ENCODE measurements around the gene FAU.

FAU gene

DNA sequence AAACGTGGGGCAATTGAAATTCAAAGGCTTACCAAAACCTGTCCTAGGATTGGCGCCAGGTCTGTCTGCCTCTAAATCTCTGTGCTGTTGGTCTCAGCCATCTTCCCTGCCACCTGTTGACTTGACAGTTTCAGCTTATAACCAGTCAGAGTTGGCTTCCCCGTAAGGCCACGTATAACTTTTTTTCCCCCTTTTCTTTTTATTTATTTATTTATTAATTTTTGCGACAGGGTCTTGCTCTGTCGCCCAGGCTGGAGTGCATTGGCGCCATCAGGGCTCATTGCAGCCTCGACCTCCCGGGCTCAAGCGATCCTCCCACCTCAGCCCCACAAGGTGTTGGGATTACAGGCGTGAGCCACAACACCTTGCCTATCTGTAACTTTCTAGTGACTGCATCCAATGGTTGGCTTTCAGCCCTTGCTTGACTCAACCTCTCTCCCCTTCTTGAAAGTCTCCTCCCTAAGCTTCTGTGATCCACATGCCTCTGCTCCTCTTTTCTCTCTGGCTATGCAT is 13.8 kb upstream of the FAU start:
- DNase-seq (ENCODE audit: low read depth) = no peak

DNA sequence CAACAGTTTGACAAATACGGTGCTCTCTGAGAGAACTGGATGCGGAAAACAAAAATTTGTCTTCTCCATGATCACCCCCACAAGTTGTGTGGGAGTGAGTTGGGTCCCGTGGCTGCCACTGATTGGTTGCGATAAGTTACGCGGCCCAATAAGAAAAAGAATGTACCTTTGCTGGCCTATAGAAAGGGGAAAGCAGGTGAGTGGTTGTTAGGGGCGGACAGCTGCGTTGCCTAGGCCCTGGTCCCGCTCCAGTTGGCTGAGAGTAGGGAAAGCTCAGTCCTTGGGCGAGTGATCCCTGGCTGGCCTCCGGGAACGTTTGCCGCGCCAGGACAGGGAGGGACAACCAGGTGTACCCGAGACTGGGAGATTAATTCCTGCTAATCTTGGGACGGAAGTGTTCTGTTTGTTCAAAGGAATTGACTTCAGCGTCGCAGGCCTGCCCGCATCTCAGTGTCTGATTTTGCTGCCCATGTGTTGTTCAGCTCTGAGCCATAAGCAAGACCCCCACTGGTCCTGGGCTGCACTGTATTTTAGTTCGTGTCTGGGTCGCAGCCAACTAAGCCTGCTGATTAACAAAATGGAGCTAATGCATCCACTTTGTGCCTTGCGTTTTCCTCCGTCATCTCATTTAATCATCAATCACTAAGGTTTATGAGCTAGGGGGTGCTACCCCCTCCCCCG is 13.2 kb upstream of the FAU start:
- peak; percentile 90 for DNase-seq (ENCODE audit: low read depth)

DNA sequence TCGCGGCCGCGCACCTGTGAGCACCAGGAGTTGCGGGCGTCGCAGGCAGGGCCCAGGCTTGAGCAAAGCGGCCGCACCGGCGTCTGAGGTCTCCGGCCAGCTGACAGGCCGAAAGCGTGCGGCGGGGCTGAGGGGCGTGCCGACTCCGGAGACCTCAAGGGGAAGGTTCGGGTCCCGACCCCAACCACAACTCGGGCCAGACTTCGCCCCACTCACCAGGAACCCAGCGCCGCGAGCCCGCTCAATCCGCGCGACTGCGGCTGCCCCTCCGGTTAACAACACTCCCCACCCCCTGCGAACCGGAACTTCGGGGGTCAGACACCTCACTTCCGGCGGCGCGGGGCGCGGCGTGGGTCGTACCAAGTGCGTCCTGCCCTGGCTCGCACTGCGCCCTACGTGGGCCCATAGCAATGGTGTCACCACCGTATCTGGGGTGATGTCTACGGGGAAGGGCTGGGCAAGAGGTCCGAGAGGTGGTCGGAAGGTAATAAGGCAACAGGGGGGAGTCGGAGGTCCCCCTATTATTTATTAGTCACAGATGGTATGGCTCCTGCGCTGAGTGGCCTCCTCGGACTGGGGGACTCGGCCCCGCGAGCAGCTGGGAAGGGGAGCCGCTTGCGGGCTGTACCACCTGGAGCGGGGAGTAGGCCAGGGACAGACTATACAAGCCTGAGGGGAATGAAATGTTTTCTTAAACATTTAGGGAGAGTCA is 12.5 kb upstream of the FAU start, which contains the start of gene SYVN1:
Gene SYVN1, minus strand, starts transcription at position 280 of the 712 bp plus-strand sequence. CDS start 918 bp downstream, outside the sequence.
- DNase-seq (ENCODE audit: low read depth) = peak; percentile 86

DNA sequence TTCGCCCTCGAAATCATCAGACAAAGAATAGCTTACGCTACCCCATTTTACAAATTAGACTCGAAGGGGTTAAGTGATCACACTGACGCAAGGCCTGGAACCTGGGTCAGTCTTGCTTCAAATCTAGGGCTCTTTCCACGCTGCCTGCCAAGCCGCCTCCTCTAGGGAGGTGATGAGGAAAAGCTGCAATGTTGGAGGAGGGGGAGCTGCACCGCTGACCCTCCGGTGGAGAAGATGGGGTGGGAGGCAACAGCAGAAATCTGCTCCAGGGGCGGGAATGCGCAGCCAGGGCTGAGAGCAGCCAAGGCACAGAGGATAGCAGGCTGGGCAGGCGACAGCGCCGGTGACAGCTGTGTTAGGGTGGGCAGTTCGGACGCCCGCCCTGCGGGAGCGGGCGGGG is 11.8 kb upstream of the FAU start:
- DNase-seq (ENCODE audit: low read depth) = no peak

DNA sequence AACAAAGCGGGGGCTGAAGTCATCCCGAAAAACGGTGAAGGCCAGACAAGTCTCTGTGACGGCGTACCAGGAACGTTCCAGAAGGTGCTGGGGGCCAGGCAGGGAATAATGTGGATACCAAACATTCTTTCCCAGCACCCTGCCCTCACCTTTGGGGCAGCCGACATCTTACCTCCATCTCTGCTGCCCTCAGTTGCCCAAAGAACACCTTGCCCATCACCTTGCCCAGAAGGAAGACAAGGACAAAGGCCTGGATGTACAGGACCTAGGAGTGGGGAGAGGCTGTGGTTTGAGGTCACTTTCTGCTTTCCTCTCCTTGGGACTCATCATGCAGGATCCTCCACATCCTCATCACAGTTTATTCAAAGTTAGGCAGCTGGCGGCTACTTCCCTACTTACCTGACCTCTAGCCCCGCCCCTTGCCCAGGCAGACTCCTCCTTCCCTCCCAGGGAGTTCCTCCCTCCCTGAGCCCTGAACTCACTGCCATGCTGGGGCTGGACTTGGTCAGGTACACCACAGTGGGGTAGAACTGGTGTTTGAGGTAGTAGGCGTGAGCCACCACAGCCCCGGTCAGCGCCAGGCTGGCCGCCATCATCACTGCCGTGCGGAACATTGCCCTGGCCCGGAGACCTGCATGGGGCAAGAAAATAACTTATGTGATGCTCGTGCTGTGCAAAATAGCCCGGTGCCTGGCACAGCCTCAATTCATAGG is 11.2 kb upstream of the FAU start:
- DNase-seq (ENCODE audit: low read depth) = no peak

DNA sequence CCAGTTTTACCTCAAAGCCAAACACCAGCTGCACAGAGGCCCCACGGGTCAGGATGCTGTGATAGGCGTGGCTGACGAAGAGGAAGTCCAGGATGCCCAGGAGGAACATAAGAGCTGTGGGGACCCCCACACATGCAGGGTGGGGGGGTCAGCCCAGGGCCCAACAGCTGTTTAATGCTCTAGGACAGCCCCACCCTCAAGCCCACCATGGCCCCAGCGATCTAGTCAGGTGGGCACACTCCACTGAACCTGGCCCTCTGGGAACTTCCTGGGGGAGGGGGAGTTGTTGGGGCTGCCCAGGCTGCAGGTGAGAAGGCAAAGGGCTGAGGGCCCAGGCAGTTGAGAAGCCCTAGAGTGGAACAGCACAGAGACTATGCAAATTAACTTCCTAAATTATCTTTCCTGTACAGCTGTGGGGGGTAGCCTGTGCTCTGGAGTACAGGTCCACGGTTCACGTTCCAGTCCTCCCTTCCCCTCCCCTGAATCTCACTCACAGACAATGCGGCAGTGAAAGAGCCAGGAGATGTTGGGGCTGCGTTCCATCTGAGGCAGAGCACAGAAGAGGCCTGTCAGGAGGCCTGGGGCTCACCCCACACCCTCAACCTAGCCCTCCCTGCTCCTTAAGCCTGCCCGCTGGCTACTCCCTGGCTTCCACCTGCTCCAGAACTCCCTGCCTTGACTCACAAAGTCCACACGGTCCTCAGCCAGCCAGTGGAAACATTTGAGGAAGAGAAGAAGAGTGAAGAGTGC is 10.5 kb upstream of the FAU start:
- DNase-seq (ENCODE audit: low read depth) = no peak

DNA sequence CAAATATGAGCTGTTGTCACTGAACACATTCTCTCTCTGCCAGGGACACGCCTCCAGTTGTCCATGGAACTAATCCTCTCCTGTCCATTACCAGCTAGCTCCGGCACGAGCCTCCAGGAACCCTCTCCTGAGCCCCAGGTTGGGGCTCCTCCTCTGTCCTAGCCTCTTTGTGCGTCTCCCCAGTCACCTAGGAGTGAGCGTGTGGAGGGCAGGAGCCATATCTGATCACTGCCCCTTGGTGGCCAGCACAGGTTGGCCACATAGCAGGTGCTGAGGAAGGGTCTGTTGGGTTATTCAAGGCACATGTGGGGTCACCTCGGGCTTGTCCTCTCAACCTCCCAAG is 9.9 kb upstream of the FAU start:
- no peak for DNase-seq (ENCODE audit: low read depth)

DNA sequence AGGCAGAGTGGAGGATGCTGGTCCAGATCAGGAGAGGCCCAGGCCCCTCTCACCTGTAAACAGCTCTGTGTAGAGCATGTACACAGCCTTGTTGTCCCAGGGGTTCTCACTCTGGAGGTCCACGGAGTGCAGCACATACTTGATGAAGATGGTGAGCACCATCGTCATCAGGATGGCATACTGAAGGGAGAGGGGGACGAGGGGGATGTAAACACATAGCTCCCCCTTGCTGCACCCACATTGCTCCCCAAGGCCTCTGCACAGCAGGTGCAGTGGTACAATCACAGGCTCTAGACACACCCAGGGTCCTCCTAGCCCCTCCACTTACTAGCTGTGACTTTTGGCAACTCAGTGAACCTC is 9.5 kb upstream of the FAU start:
- no peak for DNase-seq (ENCODE audit: low read depth)

DNA sequence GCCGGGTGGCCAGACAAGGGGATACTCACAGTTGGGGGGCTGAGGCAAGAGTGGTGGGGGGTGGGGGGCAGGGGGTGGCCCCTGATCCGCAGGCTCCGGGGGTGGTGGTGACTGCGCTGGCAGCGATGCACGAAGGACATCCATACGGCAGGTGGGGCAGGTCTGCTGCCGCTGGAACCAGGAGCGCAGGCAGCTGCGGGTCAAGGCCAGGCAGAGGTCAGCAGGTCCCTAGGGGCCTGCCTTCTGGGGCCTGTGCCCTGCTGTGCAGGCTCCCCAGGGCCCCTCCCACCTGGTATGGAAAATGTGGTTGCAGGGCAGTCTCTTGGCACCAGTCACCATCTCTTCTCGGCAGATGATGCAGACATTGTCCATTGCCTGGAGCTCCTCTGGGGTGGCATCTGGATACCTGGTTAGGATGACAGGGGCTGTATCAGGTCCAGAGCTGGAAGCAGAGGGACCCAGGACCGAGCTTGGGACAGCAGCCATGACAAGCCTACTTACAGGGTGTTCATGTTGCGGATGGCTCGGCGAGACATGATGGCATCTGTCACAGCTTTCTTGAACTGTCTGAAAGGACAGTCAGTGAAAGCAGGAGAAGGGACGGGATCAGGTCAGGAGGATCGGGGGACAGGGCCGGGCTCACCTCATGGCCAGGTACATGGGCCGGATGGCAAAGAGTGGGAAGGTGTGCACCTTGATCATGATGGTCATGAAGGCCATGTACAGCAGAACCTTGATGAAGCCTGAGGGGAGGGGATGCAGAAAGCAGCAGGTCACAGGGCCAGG is 8.9 kb upstream of the FAU start:
- no peak for DNase-seq (ENCODE audit: low read depth)

DNA sequence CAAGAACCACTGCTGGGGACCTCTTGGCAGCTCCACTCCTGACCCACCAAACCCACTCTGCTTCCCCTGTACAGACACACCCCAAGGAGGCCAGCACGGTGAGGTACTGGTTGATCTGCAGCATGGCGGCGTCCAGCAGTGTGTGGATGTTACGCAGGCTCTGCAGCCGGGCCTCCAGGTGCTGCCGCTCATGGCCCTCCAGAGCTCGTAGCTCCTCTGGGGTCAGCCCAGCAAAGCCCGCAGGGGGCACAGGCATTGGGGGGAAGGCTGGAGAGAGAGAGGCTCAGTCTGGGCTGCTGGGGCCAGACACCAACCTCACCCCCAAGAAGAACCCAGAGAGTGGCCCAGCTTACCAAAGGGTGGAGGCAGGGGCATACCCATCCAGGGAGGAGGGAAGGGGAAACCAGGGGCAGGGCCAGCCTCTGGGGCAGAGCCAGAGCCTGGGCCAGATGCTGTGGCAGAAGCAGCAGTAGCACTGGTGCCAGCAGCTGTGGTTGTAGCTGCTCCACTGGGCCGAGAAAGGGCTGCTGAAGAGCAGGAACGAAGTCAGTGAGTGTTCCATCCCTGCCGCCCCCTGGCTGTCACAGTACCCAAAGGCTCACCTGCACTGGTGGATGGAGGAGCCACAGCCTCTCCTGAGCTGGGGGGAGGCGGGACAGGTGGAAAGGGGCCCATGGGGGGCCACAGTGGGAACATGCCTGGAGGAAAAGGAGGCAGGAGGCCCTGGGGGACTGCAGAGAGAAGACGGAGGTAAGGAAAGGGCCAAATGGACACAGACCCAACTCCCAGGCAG is 7.9 kb upstream of the FAU start:
- no peak for DNase-seq (ENCODE audit: low read depth)

DNA sequence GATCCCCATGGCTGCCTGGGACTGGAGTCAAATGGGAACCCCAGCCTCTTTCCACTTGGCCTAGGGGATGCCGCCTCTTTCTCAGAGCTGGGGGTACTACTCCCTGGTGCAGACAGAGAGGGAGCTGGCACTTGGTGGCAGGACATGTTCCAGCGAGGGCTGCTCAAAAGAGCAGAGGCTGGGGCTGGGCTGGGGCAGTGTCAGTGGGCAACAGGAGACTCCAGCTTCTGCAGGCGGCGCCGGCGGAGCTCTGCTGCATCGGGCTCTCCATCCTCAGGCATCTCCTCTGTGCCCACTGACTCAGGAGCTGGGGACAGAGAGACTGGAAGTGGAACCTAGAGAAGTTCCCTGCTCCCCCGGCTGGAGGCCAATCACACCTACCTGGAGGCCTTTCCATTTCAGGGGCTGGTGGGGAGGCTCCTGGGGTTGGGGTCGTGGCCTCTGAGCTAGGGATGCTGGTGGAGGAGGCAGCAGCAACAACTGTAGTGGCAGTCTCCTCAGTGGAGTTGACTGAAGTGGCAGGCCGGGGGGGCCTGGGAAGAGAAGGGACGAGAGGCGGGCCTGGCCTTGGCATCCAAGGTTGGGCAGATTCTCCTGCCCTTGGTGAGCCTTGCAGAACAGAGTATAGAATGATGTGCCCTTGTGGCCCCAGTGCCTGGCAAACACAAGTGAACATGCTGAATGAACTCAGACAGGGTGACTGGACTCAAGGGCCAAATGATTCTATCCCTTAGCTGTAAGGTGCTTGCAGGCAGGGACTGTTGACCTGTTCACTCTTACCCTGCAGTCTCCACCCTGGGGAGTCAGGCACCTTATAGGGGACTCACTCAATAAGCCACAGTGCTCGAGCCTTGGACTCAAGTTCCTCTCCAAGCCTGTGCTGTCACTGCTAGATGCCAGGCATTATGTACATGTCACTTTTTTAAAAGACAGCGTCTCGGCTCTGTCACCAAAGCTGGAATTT is 6.5 kb upstream of the FAU start:
- DNase-seq (ENCODE audit: low read depth) = no peak

DNA sequence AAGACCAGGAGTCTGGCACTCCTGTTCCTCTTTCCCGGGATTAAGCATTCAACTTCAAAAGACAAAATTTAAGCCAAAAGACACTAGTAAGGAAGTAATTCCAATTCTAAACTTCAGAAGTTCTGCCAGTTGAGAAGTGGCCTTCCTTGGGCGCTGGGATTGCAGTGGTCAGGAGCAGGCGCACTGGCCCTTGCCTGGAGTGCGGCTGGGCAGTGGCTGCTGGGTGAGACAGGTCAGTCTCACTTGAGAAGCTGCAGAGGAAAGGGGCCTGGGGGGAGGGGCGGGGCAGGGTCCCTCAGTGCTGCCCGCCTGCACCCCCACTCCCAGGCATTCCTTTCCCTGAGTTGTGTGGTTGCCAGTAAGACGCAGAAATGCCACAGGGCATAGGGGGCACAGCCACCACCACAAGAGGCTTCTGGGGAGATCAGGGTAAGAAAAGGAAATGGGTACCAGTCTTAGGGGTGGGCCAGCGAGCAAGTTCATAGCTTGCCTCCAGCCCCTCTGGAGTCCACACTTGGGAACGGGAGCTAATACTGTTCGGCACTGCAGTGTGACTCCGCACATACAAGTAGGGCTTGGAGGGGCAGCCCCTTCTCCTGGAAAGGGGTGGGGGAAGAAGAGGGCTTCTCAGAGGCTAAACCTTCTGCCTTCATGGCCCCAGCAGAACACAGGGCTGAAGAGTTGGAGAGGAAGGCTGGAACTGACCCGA is 5.7 kb upstream of the FAU start:
- no peak for DNase-seq (ENCODE audit: low read depth)

DNA sequence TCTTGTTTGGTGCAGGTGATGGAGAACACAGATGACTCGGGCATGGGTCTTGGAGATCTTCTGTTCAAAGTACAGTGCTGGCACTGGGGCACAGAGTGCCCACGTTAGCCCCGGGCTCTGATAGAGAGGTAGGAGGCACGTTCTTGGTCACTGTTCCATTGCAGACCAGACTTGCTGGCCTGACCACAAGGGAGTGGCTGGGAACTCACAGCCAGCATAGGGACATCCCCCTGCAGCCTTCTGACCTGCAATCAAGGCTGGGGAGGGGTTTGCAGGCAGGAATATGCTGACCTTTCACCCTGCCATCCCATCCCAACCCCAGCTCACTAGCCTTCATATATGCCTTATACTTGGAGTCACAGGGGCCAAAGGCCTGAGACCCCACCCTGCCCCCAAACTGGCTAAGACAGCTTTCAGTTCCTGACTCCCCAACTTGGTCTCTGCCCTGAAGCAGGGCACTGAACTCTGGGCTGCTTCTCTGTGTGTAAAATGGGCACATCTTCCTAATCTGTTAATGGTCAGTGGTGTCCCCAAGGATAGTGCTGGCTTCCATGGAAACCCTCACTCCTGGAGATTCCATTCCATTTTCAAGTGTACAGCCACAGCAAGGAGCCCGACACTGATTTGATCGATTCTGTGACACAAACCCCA is 4.8 kb upstream of the FAU start:
- no peak for DNase-seq (ENCODE audit: low read depth)

DNA sequence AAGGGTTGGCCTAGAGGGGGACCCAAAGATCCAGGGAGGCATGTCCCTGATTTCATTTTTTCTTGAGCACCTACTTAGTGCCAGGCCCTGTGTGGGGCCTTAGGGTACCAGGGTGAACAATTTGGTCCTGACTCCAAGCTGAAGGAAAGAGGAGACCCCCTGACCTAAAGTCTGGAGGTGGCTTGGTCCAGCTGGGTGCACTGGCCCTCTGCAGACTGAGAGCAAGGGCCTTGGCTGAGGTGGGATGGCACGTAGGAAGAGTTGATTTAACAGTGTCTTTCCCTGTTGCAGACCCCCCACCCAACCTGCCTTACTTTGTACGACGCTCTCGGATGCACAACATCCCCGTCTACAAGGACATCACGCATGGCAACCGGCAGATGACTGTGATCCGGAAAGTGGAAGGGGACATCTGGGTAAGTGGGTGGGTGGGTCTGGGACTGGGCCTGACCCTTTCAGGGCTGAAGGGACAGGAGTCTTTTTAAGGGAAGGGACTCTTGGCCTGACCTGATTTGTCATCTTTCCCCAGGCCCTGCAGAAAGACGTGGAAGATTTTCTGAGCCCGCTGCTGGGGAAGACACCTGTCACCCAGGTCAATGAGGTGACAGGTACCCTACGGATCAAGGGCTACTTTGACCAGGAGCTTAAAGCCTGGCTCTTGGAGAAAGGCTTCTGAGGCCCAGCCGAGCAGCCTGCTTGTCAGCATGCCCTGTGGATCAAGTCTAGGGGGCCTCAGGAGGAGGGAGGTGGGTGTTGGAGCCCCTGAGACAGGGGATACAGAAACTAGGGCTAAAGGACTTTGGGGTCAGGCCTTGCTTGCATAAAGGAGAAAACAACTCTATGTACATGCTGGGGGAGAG is 3.5 kb upstream of the FAU start:
- no peak for DNase-seq (ENCODE audit: low read depth)

DNA sequence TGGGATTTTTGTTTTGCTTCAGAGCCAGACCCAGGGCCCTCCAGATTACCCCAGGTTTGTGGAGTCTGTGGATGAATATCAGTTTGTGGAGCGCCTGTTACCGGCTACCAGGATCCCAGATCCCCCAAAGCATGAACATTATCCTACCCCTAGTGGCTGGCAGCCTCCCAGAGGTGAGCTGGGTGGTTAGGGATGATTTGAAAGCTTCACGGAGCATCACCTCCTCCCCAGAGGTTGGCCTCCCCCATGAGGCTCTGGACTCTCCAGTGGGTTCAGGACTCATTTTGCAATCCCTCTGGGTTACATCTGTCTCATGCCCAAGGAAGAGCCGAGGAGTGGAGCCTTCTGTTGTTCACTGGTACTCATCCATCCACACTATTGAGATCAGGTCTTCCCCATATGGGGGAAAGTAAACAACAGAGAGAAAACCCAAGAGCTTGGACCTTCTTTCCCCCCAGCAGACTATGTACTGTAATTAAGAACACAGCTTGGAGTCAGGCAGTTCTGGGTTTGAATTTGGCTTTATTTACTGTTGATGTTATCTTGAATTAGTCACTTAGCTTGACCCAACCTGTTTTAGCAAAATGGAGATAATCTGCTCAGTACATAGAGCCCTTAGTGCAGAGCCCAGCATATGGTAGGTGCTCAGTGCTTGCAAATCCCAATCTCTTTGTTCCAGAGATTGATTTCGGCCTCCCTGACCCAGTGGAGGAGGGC is 2.7 kb upstream of the FAU start:
- DNase-seq (ENCODE audit: low read depth) = no peak

DNA sequence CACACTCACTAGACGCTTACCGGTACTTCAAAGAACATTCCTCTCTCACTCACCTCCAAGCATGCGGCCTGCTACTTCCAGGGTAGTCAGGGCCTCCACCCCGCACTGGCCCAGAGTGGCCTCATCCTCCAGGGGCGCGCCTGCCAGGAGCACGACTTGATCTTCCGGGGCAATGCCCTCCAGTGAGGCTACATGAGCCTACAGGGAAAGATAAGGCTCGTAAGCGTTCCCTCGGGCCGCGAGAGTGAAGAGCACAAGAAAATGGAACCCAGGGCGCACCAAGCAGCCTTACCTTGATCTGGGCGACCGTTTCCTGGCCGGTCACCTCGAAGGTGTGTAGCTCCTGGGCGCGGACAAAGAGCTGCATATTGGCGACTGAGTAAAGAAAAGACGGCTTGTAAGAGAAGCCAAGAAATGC is 478 bp downstream of the FAU start:
- no peak for DNase-seq (ENCODE audit: low read depth)

DNA sequence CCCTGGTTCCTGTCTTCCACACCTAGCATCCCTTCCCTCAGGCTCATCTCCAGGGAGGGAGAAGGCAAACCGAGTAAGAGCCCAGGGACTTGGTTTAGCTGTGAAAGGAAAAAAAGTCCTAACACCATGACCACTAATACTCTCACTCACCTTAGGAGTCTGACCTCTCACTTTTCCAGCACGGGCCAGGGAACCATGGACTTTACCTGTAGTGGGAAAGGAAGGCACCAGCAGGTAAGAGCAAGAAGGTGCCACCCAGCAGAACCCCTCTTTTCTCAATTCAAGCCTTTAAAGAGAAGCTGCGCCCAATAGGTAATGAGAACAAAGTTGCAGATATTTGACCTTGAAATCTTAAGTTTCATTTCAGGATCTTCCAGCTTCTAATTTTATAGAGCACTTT is 1.1 kb downstream of the FAU start:
- DNase-seq (ENCODE audit: low read depth) = no peak
